Muscle of back (tissue), 13 donors: ENCODE results near the gene CHD9. TPM values are rescaled to one million over a fixed set of nuclear protein-coding genes. Genes with fewer than 3 reads are reported as not detected.
A peak's percentile ranks its signal among the peaks of the same experiment; 100 is the strongest.
"Not testable (repeated sequence)": the region's sequence is repeated elsewhere in the genome, so short reads cannot be mapped to it uniquely, and the experiment has no call there.

Experiments
- DNase-seq, 3 donors: peaks; one replicate each; pipeline versions ENCODE4 v3.0.0 to v3.0.0-alpha.2; 2013
- long read RNA-seq, 9 donors: transcript quantifications; one replicate each; lab custom pipeline, GENCODE V29; 2026
- polyA plus RNA-seq, 10 donors: library from polyadenylated mRNA; unstranded; fragments of 120-200 nt; gene quantifications; one replicate each; pipeline ENCODE4 v1.2.1, GENCODE V29; 2013; ENCODE audit not compliant: insufficient read length in 10 of 10

Gene CHD9
- 10 to 100 TPM; 33.3 to 60.6 (median 46.6) TPM for polyA plus RNA-seq
- long read RNA-seq, donor 1, partial matches to known transcripts = 0 of 1 reads
- long read RNA-seq, donor 1, other reads (novel, unspliced or antisense) = 0 of 1 reads
- long read RNA-seq, donor 2, partial matches to known transcripts = 0 of 2 reads
- long read RNA-seq, donor 2, other reads (novel, unspliced or antisense) = 0 of 2 reads
- long read RNA-seq, donor 3 = 0 reads
- long read RNA-seq, donor 4, partial matches to known transcripts = 0 of 3 reads
- long read RNA-seq, donor 4, other reads (novel, unspliced or antisense) = 0 of 3 reads
- long read RNA-seq, donor 5, partial matches to known transcripts = 8 of 11 reads
- long read RNA-seq, donor 5, other reads (novel, unspliced or antisense) = 0 of 11 reads
- long read RNA-seq, donor 6, partial matches to known transcripts = 12 of 14 reads
- long read RNA-seq, donor 6, other reads (novel, unspliced or antisense) = 0 of 14 reads
- long read RNA-seq, donor 7, partial matches to known transcripts = 6 of 7 reads
- long read RNA-seq, donor 7, other reads (novel, unspliced or antisense) = 0 of 7 reads
- long read RNA-seq, donor 8, partial matches to known transcripts = 0 of 2 reads
- long read RNA-seq, donor 8, other reads (novel, unspliced or antisense) = 0 of 2 reads
- long read RNA-seq, donor 9 = 0 reads

- DNase-seq = peak; percentile 88 to 97 (median 94)
Observed at GRCh38 chr16:53054670-53055485, at the start of gene CHD9. TSS of gene CHD9 (plus strand) at chr16:53054991. CDS start at chr16:53156090, 101,099 bp downstream.

- DNase-seq = no peak
Observed at GRCh38 chr16:53007095-53007494, 47.7 kb upstream of the CHD9 start.

GRCh38 chr16:53014287-53014686 is 40.5 kb upstream of the CHD9 start:
- DNase-seq = no peak

GRCh38 chr16:53018834-53019416 is 35.9 kb upstream of the CHD9 start:
- no peak for DNase-seq

- DNase-seq = peak; percentile 42 to 83 (median 65)
Observed at GRCh38 chr16:53022374-53022773, 32.4 kb upstream of the CHD9 start.

GRCh38 chr16:53024045-53024444 is 30.7 kb upstream of the CHD9 start:
- no peak for DNase-seq

GRCh38 chr16:53029971-53030370 is 24.8 kb upstream of the CHD9 start:
- no peak for DNase-seq

GRCh38 chr16:53031323-53031942 is 23.4 kb upstream of the CHD9 start:
- no peak for DNase-seq

- no peak for DNase-seq
Observed at GRCh38 chr16:53034306-53034705, 20.5 kb upstream of the CHD9 start.

- DNase-seq = no peak
Observed at GRCh38 chr16:53035176-53035942, 19.4 kb upstream of the CHD9 start.

GRCh38 chr16:53036066-53036465 is 18.7 kb upstream of the CHD9 start:
- no peak for DNase-seq

GRCh38 chr16:53036711-53037110 is 18.1 kb upstream of the CHD9 start:
- DNase-seq = not testable (repeated sequence)

- DNase-seq = no peak
Observed at GRCh38 chr16:53040788-53041187, 14.0 kb upstream of the CHD9 start.

- peak; percentile 68 to 98 (median 94) for DNase-seq
Observed at GRCh38 chr16:53041320-53042051, 13.3 kb upstream of the CHD9 start.

- DNase-seq = no peak
Observed at GRCh38 chr16:53042235-53042701, 12.5 kb upstream of the CHD9 start.

GRCh38 chr16:53043428-53043831 is 11.4 kb upstream of the CHD9 start:
- peak in 2 of 3 donors; percentile 71 to 88 for DNase-seq

- DNase-seq = no peak
Observed at GRCh38 chr16:53043986-53044601, 10.7 kb upstream of the CHD9 start.

GRCh38 chr16:53045341-53046220 is 9.2 kb upstream of the CHD9 start:
- DNase-seq = no peak
